ENCODE data around the gene CACNA1I.

The CACNA1I gene

DNA sequence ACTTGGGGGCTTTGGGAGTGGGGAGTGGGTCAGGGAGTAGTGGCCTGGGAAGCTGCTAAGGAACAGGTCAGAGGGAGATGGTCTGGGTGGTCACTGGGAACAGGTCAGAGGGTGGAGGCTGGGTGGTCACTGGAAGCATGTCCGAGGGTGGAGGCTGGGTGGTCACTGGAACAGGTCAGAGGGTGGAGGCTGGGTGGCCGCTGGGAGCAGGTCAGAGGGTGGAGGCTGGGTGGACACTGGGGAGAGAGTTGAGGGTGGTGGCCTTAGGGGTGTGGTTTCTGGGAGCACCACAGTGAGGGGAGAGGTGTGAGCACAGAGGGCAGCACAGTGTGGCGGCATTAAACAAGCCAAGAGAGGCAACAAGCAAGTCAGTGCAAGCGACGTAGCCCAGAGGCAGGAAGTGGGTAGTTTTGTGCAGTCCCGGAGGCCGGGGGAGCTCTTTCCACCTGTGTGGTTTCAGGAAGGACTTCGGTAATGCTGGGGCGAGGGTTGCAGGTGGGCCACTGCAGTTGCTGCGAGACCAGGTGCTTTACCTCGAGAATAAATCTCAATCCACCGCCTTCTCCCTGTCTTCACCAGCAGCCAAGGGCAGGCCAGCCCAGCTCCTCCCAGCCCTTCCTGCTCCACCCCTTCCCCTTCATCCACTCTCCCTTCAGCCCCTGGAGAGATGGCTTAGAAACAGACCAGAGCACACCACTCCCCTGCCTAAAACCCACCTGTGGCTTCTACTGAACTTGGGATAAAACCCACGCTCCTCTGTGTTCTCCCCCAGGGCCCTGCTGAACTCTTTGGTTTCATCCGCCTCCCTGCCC, 3.2 kb upstream of the CACNA1I start:
- peak; percentile 77 for DNase-seq
- Mint-ChIP-seq H3K9me3 (peaks cover 8% of the 10 kb centered on the region), H3K27ac (peak overlapping the region; percentile 47), H3K27me3 (peaks cover 16% of the 10 kb centered on the region), H3K4me1 (peaks cover 19% of the 10 kb centered on the region), H3K36me3 (no peaks in the 10 kb centered on the region), H3K4me3 (no peak overlapping the region)
- CTCF ChIA-PET, result interaction anchor here (0.6 to 1.8 kb wide), 5 partner anchors 15 to 457 kb away, joined by 3 to 12 read pairs (median 3); no protein-coding TSS in a partner anchor

GRCh38 chr22:39568278-39568981, 2.1 kb upstream of the CACNA1I start:
- Mint-ChIP-seq H3K4me3 (no peak overlapping the region), H3K4me1 (peaks cover 19% of the 10 kb centered on the region), H3K36me3 (no peaks in the 10 kb centered on the region), H3K9me3 (peaks cover 8% of the 10 kb centered on the region), H3K27ac (peak overlapping the region; percentile 11), H3K27me3 (peaks cover 24% of the 10 kb centered on the region)
- DNase-seq, result no peak
- CTCF ChIA-PET, result no interaction called here

DNA sequence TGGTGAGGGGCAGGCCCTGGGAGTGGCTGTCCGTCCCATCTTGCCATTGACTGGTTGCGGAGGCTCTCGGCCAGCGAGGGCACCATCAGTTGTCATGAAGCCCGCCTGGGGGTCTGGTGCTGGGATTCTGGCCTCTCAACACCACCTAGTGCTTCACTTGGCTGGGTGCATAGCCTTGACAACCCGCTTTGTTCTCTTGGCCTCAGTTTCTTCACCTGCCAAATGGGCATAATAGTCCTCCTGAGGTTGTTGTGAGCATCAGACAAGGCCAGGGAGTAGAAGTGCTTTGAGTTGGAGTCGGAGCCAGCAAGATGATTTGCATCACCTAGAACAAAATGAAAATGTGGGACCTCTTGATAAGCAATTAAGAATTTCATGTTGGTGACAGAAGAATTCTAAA, 1.5 kb upstream of the CACNA1I start:
- H3K4me1 Mint-ChIP-seq, result peaks cover 19% of the 10 kb centered on the region
- CTCF ChIA-PET, result no interaction called here

GRCh38 chr22:39570226-39570625, 327 bp upstream of the CACNA1I start:
- Mint-ChIP-seq H3K27me3 (peaks cover 38% of the 10 kb centered on the region), H3K4me1 (peaks cover 19% of the 10 kb centered on the region), H3K27ac (no peak overlapping the region), H3K9me3 (peaks cover 8% of the 10 kb centered on the region), H3K4me3 (no peak overlapping the region), H3K36me3 (no peaks in the 10 kb centered on the region)
- DNase-seq, result no peak
- CTCF ChIA-PET, result no interaction called here

More for the DNA sequence above, 1.5 kb upstream of the CACNA1I start:
- Mint-ChIP-seq H3K27me3 (peaks cover 29% of the 10 kb centered on the region), H3K27ac (no peak overlapping the region), H3K36me3 (no peaks in the 10 kb centered on the region), H3K9me3 (peaks cover 8% of the 10 kb centered on the region), H3K4me3 (no peak overlapping the region)
- no peak for DNase-seq

DNA sequence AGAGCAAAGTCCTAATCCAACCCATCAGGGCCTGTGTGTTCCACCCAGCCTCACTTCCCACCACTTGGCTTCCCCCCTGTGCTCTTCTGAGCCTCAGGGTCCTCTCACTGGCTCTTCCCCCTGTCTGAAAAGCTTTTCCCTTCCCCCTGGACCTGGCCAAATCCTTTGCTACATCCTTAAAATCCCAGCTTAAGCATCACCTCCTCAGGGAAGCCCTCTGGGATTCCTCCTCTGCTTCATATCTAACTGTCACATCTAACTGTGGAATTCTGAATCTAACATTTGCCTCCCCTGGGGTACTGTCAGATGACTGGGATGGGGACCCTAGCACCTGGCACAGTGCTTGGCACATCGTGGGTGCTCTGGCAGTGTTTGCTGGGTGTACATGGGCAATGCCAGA, 985 bp downstream of the CACNA1I start:
- CTCF ChIA-PET, result no interaction called here
- no peaks in the 10 kb centered on the region for H3K9me3 Mint-ChIP-seq
- H3K27me3 Mint-ChIP-seq, result peaks cover 51% of the 10 kb centered on the region
- peaks cover 17% of the 10 kb centered on the region for H3K4me1 Mint-ChIP-seq
- no peak overlapping the region for H3K4me3 Mint-ChIP-seq
- no peaks in the 10 kb centered on the region for H3K36me3 Mint-ChIP-seq
- DNase-seq, result no peak
- H3K27ac Mint-ChIP-seq, result no peak overlapping the region

DNA sequence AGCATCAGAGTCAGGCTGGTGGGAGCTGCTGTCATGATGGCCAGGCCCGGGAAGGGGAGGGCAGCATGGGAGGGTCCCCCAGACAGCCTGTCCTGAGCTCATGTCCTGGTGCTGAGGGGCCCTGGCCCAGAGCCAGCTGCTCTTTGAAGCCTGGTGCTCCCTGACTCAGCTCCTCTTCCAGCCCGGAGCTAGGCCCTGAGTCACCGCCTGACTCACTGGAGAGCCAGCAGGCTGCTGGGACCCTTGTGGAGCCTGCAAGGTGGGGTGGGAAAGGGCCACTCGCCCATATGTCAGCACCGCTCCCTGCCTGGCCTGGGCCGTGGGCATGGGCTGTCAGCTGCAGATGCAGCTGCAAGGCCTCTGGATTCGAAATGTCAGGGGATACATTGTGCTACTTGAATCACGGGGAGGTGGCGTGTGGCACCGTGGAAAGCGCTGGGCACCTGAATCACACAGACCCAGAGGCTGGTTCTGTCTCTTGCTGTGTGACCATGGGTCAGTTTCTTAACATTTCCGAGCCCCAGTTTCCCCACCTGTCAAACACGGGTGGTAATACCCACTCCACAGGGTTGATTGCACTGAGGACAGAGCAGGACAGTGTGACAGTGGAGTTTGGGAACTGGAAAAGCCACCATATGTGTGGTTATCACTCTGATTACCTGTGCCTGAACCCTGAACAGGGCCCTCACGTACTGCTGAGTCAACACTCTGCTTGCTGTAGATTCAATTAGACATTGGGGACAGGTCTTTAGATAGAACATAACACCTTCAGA, 4.4 kb downstream of the CACNA1I start:
- Mint-ChIP-seq H3K36me3 (no peaks in the 10 kb centered on the region), H3K4me1 (no peaks in the 10 kb centered on the region), H3K27me3 (peaks cover 85% of the 10 kb centered on the region), H3K4me3 (no peak overlapping the region), H3K27ac (no peak overlapping the region), H3K9me3 (no peaks in the 10 kb centered on the region)
- CTCF ChIA-PET, result no interaction called here
- DNase-seq, result no peak

GRCh38 chr22:39575552-39575825, 4.9 kb downstream of the CACNA1I start:
- H3K27ac Mint-ChIP-seq, result no peak overlapping the region
- CTCF ChIA-PET, result no interaction called here
- no peaks in the 10 kb centered on the region for H3K9me3 Mint-ChIP-seq
- DNase-seq, result no peak
- H3K4me1 Mint-ChIP-seq, result no peaks in the 10 kb centered on the region
- H3K36me3 Mint-ChIP-seq, result no peaks in the 10 kb centered on the region
- H3K4me3 Mint-ChIP-seq, result no peak overlapping the region
- peaks cover 90% of the 10 kb centered on the region for H3K27me3 Mint-ChIP-seq

- H3K4me1 Mint-ChIP-seq, result no peaks in the 10 kb centered on the region
- H3K27me3 Mint-ChIP-seq, result peaks cover 92% of the 10 kb centered on the region
- H3K4me3 Mint-ChIP-seq, result no peak overlapping the region
- no peak for DNase-seq
- no peaks in the 10 kb centered on the region for H3K9me3 Mint-ChIP-seq
- no peak overlapping the region for H3K27ac Mint-ChIP-seq
- H3K36me3 Mint-ChIP-seq, result no peaks in the 10 kb centered on the region
- CTCF ChIA-PET, result no interaction called here
Observed at GRCh38 chr22:39576027-39576426, 5.5 kb downstream of the CACNA1I start.

GRCh38 chr22:39577366-39577765, 6.8 kb downstream of the CACNA1I start:
- Mint-ChIP-seq H3K27ac (no peak overlapping the region), H3K36me3 (no peaks in the 10 kb centered on the region), H3K9me3 (no peaks in the 10 kb centered on the region), H3K27me3 (peaks cover 92% of the 10 kb centered on the region), H3K4me3 (no peak overlapping the region), H3K4me1 (no peaks in the 10 kb centered on the region)
- CTCF ChIA-PET, result interaction anchor here (0.6 kb wide), 1 partner anchor 358 kb away, joined by 3 read pairs; no protein-coding TSS in a partner anchor
- DNase-seq, result no peak

DNA sequence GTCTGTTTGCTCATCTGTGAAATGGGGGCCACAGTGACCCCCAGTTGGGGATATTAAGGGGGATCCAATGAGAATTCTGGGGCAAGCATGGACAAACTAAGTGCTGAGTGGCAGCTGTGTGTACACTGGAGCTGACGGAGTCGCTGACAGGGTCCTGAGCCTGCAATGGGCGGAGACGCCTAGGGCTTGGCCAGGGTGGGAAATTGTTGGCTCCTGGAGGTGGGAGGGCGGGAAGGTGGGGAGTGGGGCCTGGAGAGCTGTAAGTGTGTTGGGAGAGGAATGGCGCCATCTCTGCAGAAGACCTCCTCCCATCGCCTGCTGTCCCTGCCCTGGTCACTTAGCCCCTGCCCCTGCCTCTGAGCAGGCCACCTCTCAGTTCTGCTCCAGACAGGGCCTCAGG, 7.3 kb downstream of the CACNA1I start:
- no peak for DNase-seq
- H3K27ac Mint-ChIP-seq, result no peak overlapping the region
- no peaks in the 10 kb centered on the region for H3K36me3 Mint-ChIP-seq
- CTCF ChIA-PET, result no interaction called here
- H3K9me3 Mint-ChIP-seq, result no peaks in the 10 kb centered on the region
- H3K4me3 Mint-ChIP-seq, result no peak overlapping the region
- H3K27me3 Mint-ChIP-seq, result peaks cover 96% of the 10 kb centered on the region
- H3K4me1 Mint-ChIP-seq, result no peaks in the 10 kb centered on the region

- Mint-ChIP-seq H3K27ac (no peak overlapping the region), H3K9me3 (peaks cover 5% of the 10 kb centered on the region)
Observed at GRCh38 chr22:39580006-39580441, 9.5 kb downstream of the CACNA1I start.

DNA sequence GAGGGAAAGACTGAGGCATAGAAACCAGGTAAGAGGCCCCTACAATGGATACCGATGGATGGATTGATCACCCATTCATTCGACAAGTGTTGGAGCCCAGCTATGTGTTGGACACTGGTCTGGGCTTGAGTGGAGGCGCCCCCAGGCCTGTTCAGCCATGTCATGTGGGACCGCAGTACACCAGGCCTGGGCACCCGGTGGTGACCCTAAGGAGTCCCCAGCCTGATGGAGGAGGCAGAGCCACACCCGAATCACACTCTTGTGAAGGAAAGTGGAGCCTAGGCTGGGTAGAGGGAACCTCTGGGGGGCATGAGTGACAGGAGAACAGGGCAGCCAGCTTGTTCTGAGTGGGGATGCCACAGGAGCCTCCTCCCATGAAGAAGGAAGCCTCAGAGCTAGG, 10.2 kb downstream of the CACNA1I start:
- CTCF ChIA-PET, result no interaction called here
- Mint-ChIP-seq H3K4me1 (no peaks in the 10 kb centered on the region), H3K36me3 (no peaks in the 10 kb centered on the region), H3K27ac (no peak overlapping the region), H3K9me3 (peaks cover 5% of the 10 kb centered on the region), H3K27me3 (peaks cover 84% of the 10 kb centered on the region), H3K4me3 (no peak overlapping the region)
- DNase-seq, result no peak

More at GRCh38 chr22:39580006-39580441, 9.5 kb downstream of the CACNA1I start:
- CTCF ChIA-PET, result no interaction called here
- H3K4me3 Mint-ChIP-seq, result no peak overlapping the region
- DNase-seq, result no peak
- no peaks in the 10 kb centered on the region for H3K36me3 Mint-ChIP-seq
- peaks cover 90% of the 10 kb centered on the region for H3K27me3 Mint-ChIP-seq
- H3K4me1 Mint-ChIP-seq, result no peaks in the 10 kb centered on the region

DNA sequence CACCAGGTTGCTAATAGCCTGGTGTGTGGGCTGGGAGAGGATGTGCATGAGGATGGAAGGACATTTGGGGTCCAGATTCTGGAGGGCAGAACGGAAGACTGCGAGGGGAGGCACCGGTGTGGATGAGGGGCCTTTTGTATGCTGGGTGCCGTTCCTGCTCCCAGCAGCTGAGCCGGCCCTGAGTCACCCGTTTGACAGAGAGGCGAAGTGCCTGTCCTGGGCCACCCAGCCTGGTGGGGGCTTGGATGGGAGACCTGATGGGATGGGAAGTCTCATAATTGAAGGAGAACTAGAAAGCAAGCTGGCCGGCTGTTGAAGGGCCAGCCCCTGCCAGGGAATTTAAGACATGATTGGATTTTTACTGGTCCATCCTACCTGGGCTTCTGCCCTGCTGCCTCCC, 10.8 kb downstream of the CACNA1I start:
- H3K4me3 Mint-ChIP-seq, result no peak overlapping the region
- CTCF ChIA-PET, result no interaction called here

DNA sequence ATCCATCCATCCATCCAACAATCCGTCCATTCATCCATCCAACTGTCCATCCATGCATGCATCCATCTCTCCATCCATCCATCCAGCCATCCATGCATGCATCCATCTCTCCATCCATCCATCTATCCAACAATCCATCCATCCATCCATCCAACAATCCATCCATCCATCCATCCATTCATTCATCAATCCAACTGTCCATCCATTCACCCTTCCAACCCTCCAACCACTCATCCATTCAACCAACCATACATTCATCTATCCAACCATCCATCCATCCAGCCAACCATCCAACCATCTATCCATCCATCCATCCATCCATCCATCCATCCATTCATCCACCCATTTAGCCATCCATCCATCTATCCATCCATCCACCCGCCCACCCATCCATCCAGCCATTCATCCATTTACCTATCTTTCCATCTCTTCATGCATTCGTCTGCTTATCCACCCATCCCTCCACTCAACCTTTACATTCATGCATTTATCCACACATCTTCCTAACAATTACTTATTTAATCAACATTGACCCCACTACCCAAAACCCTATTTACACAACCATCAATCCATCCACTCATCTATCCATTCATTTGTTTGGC, 12.6 kb downstream of the CACNA1I start:
- Mint-ChIP-seq H3K4me1 (no peaks in the 10 kb centered on the region), H3K27me3 (peaks cover 70% of the 10 kb centered on the region), H3K27ac (no peak overlapping the region), H3K9me3 (peaks cover 5% of the 10 kb centered on the region), H3K36me3 (no peaks in the 10 kb centered on the region), H3K4me3 (no peak overlapping the region)
- CTCF ChIA-PET, result no interaction called here
- no peak for DNase-seq

More for the DNA sequence above, 10.8 kb downstream of the CACNA1I start:
- peaks cover 79% of the 10 kb centered on the region for H3K27me3 Mint-ChIP-seq
- no peaks in the 10 kb centered on the region for H3K4me1 Mint-ChIP-seq
- no peak overlapping the region for H3K27ac Mint-ChIP-seq
- DNase-seq, result no peak
- H3K9me3 Mint-ChIP-seq, result peaks cover 5% of the 10 kb centered on the region
- H3K36me3 Mint-ChIP-seq, result no peaks in the 10 kb centered on the region

All from activated naive CD4-positive, alpha-beta T cell treated with anti-CD3 and anti-CD28 coated beads, Interleukin-2, amount 10 ng/mL, durations not matched to agents 7 days and 5 days (primary cell).